GM19043 (cell line): Measurements from ENCODE around the gene LKAAEAR1.

ENCODE experiments used
- ATAC-seq: cut with Tn5 transposase; IDR thresholded peaks from one replicate; pipeline ENCODE4 v1.9.1; 2021; ENCODE audit warnings: low read depth; ENCODE audit not compliant: unreplicated experiment

LKAAEAR1 gene

DNA sequence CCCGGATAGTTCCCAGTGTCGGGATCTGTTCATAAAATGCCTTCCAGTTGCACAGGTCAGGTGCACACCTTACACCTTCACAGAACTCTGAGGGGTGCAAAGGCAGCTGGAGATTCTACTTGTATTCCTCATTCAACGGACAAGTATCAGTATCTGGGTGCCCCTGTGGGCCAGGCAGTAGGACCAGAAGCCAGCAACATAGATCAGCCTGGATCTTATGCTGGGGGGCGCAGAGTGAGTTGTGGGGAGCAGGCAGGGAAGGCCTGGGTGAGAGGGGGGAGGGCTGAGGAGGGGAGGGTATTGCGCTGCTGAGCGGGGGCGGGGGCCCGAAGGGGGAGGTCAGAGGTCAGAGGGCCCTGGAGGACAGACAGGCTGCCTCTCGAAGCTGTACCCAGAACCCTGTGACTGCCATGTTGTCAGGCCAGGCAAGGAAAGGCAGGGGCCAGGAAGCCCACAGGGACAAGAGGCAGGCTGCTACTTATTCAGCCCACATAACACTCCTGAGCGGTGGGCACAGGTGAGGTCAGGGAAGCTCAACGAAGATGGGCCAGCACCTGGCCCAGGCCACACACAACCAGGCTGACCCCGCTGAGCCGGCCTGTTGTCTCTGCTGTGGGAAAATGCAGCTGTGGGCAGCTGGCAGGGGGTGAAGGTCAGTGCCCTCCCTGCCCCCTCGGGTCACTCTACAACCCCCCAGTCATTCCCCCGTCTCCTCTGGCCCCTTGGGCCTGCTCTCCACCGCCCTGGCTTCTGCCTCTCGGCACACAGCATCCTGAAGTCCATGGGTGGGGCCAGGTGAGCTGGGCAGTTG, 3.2 kb downstream of the LKAAEAR1 start:
- no peak for ATAC-seq

DNA sequence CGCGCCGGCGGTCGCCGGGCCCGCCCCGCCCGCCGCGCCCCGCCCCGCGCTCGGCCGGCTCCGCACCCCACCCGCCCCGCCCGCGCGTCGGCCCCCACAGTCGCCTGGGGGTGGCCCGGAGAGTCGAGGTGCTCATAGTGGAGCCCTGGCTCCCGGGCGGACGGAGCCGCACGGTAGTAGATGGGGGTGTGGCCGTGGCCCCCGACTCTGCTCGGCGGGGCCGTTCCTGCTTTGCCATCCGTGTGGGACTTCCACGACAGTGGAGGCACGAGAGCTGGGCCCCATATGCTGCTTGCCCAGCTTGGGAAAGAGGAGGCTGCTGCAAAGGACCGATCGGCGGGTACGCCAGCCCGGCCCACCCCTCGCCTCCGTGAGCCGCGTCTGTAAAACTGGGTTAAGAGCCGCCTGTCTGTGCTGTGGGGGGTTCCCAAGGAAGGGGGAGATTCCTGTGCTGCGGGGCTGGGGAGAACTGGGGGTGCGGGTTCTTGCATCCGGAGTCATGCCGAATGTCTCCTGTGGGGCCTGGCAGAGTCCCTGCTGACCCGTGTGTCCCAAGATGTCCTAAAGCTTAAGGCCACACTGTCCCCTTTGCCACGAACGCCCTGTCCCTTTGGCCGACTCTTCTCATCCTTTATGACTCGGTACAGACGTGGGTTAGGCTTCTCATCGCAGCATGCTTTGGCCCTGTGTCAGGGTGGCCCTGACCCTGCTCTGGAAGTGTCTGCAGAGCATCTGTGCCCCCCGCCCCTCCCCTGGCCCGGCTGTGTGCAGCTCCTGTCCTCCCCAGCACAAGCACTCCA, 4.0 kb downstream of the LKAAEAR1 start, which contains the start of gene OPRL1:
OPRL1 (plus strand) TSS at position 70 of the 800 bp plus-strand sequence. CDS start 12,639 bp downstream, outside the sequence.
- ATAC-seq: no peak

DNA sequence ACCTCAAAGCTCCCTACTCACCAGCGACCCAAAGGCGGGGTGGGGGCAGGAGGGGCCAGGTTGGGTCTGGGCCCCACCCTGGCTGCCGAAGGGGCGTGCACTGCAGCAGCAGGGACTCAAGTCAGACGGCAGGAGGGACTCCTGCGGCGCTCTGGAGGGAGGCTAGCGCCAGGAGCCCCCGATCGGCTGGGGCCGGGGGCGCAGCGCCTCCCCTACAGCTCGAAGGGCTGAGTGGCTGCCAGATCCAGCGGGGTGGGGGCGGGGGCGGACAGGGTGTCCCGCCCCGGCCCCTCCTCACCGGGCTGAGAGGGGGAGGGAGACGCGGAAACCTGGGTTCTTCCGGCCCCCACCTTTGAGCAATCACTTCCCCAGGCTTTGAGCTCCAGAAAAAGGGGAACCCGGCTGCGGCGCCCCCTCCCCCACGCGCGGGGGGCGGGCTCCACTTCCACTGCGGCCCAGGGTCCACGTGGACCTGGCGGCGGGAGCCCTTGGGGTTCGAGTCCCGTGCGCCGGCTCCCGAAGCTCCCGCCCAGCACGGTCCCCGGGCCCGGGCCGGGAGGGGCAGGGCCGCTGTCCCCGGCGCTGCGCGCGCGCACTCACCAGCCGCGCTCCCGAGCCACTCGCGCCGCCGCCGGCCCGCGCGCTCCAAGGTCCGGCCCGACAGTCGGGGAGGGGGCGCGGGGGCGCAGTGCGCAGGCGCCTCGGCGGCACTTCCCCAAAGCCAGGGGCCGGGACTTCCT, 4.8 kb downstream of the LKAAEAR1 start, which contains the start of gene RGS19:
RGS19 (minus strand) TSS at position 246 of the 740 bp plus-strand sequence. CDS start 2,632 bp downstream, outside the sequence.
- ATAC-seq: no peak

DNA sequence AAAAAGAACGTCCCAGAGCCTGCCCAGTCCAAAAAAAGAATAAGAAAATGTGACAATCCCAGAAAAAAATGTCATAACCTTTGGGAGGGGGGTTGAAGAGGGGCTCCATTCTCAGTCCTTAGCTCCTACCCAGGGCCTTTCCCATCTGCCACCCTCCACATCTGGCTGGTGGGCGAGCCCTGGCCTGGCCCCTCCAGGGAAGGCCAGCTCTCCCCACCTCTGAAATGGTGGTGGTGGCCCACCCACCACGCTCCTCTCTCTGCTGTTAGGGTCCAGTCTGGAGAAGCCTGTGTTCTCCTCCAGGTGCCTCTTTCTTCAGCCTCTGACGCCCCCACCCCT, 5.3 kb downstream of the LKAAEAR1 start:
- no peak for ATAC-seq

DNA sequence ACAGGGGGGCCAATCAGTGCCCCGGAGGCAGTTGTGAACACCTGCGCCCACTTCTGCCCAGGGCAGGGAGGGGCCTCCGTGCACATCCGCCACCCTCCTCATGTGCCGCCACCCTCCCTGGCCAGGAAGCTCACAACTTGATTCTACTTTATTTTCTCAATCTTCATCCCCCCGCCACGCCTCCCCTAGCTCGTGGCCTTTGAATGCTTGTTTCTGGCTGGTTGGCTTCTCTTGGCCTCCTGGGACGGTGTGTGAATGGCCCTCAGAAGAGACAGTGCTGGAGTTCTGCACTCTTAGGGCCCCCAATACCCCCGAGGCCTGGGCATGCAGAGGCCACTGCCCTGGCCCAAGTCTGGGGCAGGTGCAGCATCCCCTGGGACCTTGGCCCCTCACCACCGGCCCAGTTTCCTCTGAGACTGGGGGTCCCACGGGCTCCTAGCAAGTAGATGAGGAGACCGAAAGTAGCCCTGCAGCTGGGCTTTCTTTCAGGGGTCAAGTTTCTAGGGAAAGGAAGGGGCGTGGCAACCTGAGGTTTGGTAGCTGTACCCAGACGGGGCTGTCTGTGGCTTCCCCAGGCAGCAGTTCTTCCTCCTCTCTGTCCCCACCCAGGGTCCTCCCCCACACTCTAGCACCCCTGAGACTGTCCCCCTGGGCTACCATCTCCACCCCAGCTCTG, 6.2 kb downstream of the LKAAEAR1 start:
- ATAC-seq: no peak

DNA sequence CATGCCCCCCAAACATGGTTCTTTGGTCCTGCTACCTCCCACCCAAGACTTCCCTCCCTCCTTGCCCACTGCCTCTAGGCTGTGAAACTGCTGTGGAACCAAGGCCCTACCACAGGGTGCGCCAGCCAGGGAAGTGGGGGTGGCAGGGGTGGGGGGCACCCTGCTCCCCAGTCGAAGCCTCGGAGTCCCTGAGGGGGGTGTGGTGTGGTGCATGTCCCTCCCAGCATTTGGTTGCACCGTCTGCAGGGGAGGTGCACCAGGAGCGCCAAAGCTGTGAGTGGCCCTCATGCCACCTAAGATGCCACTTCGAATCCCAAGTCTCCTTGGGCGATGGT, 6.7 kb downstream of the LKAAEAR1 start:
- ATAC-seq: no peak

DNA sequence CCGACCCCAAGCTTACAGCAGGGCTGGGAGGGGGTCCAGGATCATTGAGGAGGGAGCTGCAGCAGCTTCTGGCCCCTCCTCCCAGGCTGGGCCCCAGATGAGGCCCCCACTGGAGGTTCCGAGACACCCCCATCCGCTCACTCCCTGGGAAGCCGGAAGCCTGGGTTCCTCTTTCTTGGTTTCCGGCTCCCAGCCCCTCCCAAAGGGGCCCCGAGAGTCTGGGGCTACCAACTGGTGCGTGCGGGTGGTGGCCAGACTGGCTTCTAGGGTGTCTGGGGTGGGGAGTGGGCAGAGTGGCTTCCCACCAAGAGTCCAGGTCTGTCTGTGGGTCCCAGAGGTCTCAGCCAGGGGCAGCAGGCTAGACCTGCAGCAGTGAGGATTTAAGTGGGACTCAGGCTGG, 7.1 kb downstream of the LKAAEAR1 start:
- no peak for ATAC-seq

DNA sequence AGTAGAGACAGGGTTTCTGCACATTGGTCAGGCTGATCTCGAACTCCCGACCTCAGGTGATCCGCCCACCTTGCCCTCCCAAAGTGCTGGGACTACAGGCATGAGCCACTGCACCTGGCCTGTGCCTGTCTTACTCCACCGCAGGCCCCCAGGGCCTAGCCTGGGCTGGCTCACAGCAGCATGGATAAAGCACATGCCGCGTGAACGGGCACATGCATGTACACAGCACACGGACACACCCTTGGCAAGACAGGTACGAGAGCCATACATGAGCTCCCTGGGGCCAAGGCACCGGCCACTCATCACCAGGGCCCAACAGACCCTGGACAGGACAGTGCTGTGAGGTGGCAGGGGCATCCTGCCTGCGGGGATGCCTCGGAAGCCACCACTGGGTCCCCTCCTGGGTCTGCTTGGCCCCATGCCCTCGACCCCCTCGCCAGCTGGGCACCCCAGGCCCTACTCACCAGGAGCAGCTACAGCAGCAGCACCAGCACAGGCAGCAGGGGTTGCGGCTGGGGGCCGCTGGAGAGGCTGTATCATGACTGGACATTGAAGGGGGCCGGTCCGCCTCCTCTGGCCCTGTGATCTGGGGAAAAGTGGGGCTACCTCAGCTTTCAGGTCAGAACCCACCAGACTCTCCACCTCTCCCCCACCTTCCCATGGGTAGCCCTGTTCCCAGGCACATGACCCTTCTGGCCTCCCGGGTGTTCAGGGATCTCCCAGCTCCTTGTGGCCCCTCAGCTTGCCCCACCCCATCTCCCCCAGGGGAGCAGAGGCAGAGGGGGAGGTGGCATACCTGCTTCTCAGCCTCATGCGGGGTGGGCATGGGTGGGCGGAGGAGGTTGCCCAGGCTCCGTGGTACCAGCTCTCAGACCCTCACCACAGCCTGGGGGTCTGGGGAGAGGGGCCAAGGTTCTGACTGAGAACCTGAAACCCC, 7.9 kb downstream of the LKAAEAR1 start:
- ATAC-seq: no peak

DNA sequence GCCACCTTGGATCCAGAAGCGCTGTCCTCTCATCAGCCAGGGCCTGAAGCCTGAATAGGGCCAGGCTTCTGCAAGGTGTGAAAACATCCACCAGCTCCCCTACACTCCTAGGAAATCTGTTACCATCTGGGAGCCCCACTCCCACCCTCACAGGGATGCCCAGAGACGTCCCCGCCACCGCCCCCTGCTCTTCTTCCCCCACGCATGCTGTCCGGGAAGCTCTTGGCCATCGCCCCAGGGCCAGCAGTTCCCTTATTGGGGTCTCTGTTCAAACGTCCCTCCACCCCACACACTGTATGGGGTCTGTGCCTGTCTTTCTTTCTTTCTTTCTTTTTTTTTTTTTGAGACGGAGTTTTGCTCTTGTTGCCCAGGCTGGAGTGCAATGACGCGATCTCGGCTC, 8.6 kb downstream of the LKAAEAR1 start:
- no peak for ATAC-seq

DNA sequence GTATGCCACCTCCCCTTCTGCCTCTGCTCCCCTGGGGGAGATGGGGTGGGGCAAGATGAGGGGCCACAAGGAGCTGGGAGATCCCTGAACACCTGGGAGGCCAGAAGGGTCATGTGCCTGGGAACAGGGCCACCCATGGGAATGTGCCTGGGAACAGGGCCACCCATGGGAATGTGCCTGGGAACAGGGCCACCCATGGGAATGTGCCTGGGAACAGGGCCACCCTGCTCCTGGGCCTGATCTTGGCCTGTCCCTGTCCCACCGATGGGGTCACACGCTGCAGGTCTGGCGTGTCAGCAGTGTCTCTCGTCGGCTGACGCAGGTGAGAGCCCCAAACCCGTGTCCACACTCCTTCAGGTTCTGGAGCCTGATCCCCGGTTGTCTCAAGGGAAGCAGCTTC, 9.2 kb downstream of the LKAAEAR1 start:
- no peak for ATAC-seq

DNA sequence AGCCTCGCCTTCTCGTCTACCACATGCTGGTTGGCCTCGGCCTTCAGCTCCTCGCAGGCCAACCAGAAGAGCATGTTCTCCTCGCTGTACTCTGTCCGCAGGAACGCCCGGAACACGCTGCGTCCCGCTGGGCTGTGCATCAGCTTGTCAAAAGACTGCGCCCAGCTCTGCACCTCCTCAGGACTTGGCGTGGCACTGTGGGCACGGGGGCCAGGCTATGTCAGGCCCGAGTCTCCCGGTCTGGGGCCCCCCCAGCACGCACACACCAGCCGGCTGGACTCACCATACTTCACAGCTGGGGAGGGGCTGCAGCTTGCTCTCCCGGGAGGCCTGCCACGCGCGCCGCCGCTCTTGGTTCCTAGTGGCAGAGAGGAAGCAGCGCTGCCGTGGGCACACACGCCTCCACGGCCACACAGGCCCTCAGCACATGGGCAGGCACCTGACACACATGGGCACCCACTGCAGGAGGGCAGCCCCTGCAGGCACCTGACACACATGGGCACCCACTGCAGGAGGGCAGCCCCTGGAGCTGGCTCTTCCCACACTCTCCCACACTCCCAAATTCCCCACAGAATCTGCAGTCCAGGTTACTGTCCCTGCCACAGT, 9.9 kb downstream of the LKAAEAR1 start:
- no peak for ATAC-seq

DNA sequence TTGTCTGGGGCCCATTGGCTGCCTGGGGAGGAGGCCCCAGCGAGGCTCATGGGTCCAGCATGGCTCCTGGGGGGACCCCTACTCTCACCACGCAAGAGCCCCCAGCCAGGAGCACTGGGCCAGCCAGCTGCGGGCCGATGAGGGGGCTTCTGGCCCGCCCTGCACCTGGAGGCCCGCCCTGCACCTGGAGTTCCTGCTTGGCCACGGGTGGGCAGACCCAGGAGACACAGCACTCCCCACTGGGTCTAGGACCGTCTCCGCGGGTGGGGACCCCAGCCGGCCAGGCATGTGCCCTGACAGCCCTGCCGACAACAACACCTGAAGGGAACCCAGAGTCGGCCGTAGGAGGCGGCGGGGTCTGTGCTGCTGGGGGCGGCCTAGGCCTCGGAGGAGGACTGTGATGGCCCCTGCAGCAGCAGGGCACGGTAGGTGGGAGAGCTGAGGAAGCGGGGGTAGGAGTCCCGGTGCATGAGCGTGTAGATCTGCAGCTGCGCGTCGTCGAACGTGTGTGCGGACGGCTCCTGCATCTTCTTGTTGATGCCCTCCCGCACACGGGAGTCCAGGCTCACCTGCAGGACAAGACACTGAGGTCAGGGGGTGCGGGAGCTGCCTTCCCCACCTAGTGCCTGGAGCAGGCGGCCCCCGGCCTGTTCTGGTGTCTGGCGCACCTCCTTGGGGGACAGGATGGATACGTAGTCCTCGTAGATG, 10.6 kb downstream of the LKAAEAR1 start:
- ATAC-seq: no peak

DNA sequence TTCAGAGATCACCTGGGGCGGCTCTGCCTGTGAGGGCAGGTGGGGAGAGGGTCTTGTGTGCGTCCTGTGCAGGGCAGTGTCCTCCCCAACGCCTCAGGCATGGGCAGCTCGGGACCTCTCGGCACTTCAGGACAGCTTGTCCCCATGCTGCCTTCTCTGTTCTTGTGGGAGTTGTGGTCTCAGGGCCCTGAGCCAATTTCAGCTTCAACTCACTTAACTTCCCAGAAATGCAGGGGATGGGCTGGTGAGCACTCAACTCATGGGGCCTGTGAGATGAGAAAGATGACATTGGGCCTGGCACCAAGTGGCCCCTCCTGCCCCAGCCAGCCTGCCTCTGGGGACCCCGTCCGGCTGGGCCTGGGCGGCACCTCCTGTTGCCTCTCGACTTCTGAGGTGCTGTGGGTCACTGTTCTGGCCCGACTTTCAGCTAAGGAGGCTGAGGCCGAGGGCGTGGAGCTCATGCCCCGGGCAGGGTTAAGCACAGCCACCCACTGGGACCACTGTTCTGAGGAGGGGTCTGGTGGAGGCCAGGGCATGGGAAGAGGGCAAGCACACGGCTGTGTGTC, 11.6 kb downstream of the LKAAEAR1 start:
- ATAC-seq: no peak

DNA sequence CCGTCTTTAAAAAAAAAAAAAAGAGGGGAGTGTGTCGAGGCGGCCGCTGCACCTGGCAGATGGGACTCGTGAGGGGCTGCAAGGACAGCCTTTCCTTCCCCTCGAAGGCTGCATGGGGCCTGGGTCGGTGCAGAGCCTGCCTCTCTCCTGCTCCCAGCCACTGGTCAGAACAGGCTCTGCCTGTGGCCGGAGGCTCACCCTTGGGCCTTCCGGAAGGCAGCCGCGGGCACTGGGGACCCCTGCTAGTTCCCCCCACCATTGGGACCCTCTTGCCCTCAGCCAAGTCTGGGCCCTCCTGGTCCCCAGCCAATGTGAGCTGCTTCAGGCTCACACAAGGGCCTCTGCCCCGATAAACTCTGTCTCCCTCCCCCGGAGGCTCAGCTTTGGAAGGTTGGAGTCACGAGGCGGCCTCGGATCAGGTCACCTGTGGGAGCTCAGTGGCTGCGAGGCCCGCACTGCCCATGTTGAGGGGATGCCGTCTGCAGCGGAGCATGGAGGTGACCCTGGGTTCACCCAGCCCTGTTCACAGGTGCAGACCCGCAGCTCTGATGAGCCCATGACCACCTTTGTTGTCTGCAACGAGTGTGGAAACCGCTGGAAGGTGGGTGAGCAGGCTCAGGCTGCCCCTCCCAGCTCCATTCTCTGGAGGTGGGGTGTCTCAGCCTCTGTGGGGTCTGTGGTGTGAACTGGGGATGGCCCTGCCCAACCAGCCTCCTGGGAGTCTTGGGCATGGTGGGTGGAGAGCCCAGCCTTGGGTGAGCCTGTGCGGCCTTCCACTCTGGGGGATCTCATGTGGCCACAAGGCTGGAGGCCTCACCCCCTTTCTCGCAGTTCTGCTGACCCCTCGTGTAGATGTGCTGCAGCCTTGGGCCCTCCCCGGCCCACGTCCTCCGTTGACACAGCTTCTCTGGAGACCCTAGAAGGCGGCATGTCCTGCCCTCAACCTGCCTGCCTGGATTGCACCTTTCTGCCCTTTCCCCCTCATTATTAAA, 12.6 kb downstream of the LKAAEAR1 start:
- no peak for ATAC-seq

DNA sequence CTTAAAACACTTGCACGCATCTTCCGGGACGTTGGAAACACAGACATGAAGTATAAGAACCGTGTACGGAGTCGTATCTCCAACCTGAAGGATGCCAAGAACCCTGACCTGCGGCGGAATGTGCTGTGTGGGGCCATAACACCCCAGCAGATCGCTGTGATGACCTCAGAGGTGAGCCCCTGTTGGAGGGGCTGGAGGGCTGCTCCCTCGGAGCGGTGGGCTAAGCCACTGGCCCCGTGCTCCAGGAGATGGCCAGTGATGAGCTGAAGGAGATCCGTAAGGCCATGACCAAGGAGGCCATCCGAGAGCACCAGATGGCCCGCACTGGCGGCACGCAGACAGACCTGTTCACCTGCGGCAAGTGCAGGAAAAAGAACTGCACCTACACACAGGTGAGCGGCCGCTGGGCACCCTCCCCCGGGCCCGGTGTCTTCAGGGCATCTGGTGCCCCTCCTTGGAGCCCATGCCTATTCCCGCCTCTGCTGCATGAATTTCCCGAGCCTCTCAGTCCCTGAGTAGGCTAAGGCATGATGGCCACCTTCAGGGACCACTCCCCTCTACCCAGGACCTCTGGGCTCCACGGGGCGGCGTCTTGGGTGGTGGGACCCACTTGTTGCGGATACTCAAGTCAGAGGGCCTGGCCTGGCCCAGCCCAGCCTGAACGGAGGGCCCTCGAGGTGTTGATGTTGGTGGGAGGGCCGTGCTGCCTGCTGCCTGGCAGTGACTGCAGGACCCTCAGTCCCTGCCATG, 13.8 kb downstream of the LKAAEAR1 start:
- ATAC-seq: no peak

DNA sequence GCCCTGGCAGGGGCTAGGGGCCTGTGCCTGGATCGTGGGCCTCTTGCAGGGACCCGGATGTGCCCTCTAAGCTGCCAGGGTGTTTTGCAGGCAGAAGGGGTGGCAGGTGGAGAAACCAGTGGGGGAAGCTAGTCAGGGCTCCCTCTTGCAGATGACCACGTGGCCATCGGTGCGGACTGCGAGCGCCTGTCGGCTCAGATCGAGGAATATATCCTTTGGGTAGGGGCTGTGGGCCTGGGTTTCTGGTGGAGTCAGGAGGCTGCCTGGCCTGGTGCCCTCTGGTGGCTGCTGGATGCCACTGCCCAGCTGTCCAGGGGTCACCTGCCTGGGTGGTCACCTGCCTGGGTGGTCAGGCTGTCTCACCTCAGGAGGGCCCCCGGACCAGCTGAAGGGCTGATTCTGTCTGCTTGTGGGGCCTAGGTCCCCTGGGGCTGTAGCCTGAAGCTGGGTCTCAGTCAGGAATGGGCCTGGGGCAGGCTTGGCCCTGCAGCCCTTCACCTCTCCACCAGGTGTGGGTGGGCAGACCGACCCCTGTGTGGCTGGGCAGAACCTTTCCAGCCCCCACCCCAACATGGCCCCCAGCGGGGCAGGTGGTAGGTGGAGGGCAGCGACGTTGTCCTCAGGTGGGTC, 14.5 kb downstream of the LKAAEAR1 start:
- no peak for ATAC-seq
